ENCODE data around the gene NUP133. TPM values are rescaled to one million over a fixed set of nuclear protein-coding genes. Genes with fewer than 3 reads are reported as not detected.

Gene NUP133
- total RNA-seq, 1 experiment from 2014 or later = 50.9 TPM

GRCh38 chr1:229508823-229509337 is 739 bp upstream of the NUP133 start:
- Mint-ChIP-seq H3K36me3 (ENCODE audit: insufficient read depth, unreplicated experiment) (peaks cover 24% of the 10 kb centered on the region), H3K27me3 (ENCODE audit: unreplicated experiment) (no peaks in the 10 kb centered on the region), H3K4me1 (ENCODE audit: low read depth, unreplicated experiment) (peaks cover 19% of the 10 kb centered on the region), H3K9me3 (ENCODE audit: low read depth, unreplicated experiment) (no peaks in the 10 kb centered on the region), H3K4me3 (ENCODE audit: low read depth, unreplicated experiment) (peak overlapping the region; percentile 94), H3K27ac (ENCODE audit: unreplicated experiment) (peak overlapping the region; percentile 99)
- intact Hi-C loops (cut with micrococcal nuclease; ENCODE audit: unreplicated experiment) = no loop called here
- no peak for TF ChIP-seq CTCF (IDR thresholded peaks at IDR 0.05; ENCODE audit: unreplicated experiment)
- no peak for DNase-seq
- CTCF ChIA-PET = interaction anchor here (1.1 kb wide), 1 partner anchor 56 kb away, joined by 3 read pairs; no protein-coding TSS in a partner anchor
- BruUV-seq (replicated peaks) = no TSS peak

- Mint-ChIP-seq H3K4me1 (ENCODE audit: low read depth, unreplicated experiment) (peaks cover 19% of the 10 kb centered on the region), H3K27ac (ENCODE audit: unreplicated experiment) (peak overlapping the region; percentile 99), H3K9me3 (ENCODE audit: low read depth, unreplicated experiment) (no peaks in the 10 kb centered on the region), H3K4me3 (ENCODE audit: low read depth, unreplicated experiment) (peak overlapping the region; percentile 94), H3K36me3 (ENCODE audit: insufficient read depth, unreplicated experiment) (peaks cover 29% of the 10 kb centered on the region), H3K27me3 (ENCODE audit: unreplicated experiment) (no peaks in the 10 kb centered on the region)
- DNase-seq = no peak
- intact Hi-C loops (cut with micrococcal nuclease; ENCODE audit: unreplicated experiment) = no loop called here
- TF ChIP-seq CTCF (IDR thresholded peaks at IDR 0.05; ENCODE audit: unreplicated experiment) = no peak
- BruUV-seq (replicated peaks) = TSS peak; percentile 66
- CTCF ChIA-PET = no interaction called here
Observed at GRCh38 chr1:229507502-229507901, 639 bp downstream of the NUP133 start.

- no peak for TF ChIP-seq CTCF (IDR thresholded peaks at IDR 0.05; ENCODE audit: unreplicated experiment)
- intact Hi-C loops (cut with micrococcal nuclease; ENCODE audit: unreplicated experiment) = no loop called here
- no peak for DNase-seq
- H3K4me1 Mint-ChIP-seq (ENCODE audit: low read depth, unreplicated experiment) = peaks cover 19% of the 10 kb centered on the region
- no peaks in the 10 kb centered on the region for H3K27me3 Mint-ChIP-seq (ENCODE audit: unreplicated experiment)
- no peak overlapping the region for H3K27ac Mint-ChIP-seq (ENCODE audit: unreplicated experiment)
- H3K4me3 Mint-ChIP-seq (ENCODE audit: low read depth, unreplicated experiment) = peak overlapping the region; percentile 94
- CTCF ChIA-PET = interaction anchor here (0.6 kb wide), 1 partner anchor 75 kb away, joined by 4 read pairs; no protein-coding TSS in a partner anchor
- peaks cover 29% of the 10 kb centered on the region for H3K36me3 Mint-ChIP-seq (ENCODE audit: insufficient read depth, unreplicated experiment)
- BruUV-seq (replicated peaks) = no TSS peak
- H3K9me3 Mint-ChIP-seq (ENCODE audit: low read depth, unreplicated experiment) = no peaks in the 10 kb centered on the region
Observed at GRCh38 chr1:229506633-229507032, 1.5 kb downstream of the NUP133 start.

GRCh38 chr1:229495782-229496181 is 12.4 kb downstream of the NUP133 start:
- H3K4me3 Mint-ChIP-seq (ENCODE audit: low read depth, unreplicated experiment) = no peak overlapping the region
- H3K4me1 Mint-ChIP-seq (ENCODE audit: low read depth, unreplicated experiment) = no peaks in the 10 kb centered on the region
- TF ChIP-seq CTCF (IDR thresholded peaks at IDR 0.05; ENCODE audit: unreplicated experiment) = no peak
- H3K36me3 Mint-ChIP-seq (ENCODE audit: insufficient read depth, unreplicated experiment) = peaks cover 18% of the 10 kb centered on the region
- H3K27me3 Mint-ChIP-seq (ENCODE audit: unreplicated experiment) = no peaks in the 10 kb centered on the region
- CTCF ChIA-PET = interaction anchor here (0.6 to 1.1 kb wide), 2 partner anchors 14 to 833 kb away, joined by 3 to 4 read pairs; no protein-coding TSS in a partner anchor
- no peak for DNase-seq
- BruUV-seq (replicated peaks) = no TSS peak
- intact Hi-C loops (cut with micrococcal nuclease; ENCODE audit: unreplicated experiment) = no loop called here
- H3K27ac Mint-ChIP-seq (ENCODE audit: unreplicated experiment) = no peak overlapping the region
- no peaks in the 10 kb centered on the region for H3K9me3 Mint-ChIP-seq (ENCODE audit: low read depth, unreplicated experiment)
